ENCODE measurements around the gene LRTM2.

LRTM2 gene

DNA sequence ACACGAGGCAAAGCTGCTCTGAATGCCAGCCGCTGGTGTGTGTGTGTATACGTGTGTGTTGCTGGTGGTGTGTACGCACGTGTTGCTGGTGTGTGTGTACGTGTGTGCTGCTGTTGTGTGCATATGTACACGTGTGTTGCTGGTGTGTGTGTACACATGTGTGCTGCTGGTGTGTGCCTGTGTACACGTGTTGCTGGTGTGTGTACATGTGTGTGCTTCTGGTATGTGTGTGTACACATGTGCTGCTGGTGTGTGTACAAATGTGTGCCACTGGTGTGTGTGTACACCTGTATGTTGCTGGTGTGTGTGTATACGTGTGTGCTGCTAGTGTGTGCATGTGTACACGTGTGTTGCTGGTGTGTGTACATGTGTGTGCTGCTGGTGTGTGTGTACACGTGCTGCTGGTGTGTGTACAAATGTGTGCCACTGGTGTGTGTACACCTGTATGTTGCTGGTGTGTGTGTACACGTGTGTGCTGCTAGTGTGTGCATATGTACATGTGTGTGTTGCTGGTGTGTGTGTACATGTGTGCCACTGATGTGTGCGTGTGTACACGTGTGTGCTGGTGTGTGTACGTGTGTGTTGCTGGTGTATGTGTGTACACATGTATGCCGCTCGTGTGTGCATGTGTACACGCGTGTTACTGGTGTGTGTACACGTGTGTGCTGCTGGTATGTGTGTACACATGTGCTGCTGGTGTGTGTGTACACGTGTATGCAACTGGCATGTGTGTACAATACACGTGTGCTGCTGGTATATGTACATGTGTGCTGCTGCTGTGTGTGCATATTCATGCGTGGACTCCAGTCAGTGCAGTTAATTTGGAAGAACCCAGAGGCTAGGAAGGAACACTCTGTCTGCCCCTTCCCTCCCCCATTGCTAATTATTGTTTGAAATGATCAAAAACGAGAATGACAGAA lies 50.9 kb downstream of the LRTM2 start:
- no peak for DNase-seq

DNA sequence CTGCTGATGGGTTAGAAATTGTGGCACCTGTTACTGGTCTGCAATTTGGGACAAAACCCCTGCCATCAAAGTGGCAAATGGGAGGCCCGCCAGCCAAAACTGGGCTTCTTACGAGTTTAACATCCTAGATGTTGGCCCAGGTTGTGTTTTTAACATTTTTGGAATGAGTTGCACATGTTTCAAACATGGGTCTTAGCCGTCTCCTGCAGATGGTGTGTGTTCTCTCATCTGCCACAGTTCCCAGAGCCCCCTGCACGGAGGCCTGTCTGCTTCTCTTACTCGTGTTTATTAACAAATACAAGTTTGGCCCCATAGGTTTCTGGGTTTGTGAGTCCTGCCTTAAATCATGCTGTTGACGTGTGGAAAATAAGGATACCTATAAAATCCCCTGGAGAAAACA lies 51.6 kb downstream of the LRTM2 start:
- no peak for DNase-seq

DNA sequence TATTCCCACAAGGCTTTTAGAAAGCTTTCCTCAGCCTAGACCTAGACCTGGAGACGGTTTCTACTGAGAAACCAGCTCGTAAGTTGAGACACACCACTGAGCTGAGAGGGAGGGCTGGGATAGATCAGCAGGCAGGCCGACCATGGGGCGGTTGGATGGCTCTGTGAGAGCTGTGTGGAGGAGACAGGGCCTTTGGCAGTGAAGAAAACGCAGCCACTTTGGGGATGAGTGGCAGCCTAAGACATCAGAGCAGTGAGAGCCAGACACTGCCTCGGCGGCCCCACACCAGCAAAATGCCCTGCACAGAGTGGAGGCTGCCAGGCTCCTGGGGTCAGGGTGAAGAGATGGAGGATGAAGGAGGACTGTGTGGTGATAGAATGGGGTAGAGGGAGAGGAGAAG lies 52.1 kb downstream of the LRTM2 start:
- no peak for DNase-seq

DNA sequence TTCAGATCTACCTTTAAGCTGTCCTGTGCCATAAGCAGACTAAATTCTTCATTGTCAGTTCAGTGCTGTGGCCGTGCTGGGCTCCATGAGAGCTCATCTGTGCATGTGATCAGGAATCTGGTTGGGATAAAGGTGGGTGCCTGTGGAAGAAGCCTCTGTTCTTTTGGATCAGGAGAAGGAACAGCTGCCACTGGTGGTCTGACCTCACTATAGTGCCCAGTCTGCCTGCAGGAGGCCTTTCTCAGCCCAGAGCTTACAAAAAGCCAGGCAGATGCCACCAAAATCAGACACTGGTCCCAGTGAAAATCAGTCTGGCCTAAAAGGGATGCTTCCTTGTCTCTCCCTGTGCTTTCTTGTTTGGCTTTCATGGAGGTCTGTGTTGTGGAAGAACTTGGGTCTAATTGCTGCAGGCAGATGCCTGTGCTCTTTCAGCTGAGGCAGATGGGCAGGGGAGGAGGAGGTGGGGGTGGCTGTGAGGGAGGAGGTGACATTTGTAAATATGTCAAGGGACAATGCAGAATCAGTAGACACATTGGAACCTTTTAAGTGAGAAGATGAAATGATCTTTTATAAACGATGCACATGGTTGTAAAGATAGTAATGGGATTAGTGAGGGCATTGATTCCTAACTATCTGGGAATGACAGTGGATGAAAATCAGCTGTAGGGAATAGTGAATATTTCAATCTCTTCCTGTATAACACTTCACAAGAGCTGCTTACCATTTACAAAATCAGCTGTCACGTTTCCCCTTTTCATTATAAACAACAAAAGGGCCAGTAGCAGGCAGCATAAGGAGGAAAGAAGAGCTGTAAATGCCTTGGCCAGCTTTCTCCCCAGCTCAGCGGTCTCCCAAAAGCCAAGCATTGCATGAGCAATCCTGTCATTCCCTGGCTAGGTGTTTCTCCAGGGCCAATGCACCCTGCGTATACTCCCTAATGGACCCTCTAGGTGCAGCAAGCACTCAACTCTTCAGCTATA lies 53.5 kb downstream of the LRTM2 start:
- DNase-seq: no peak

DNA sequence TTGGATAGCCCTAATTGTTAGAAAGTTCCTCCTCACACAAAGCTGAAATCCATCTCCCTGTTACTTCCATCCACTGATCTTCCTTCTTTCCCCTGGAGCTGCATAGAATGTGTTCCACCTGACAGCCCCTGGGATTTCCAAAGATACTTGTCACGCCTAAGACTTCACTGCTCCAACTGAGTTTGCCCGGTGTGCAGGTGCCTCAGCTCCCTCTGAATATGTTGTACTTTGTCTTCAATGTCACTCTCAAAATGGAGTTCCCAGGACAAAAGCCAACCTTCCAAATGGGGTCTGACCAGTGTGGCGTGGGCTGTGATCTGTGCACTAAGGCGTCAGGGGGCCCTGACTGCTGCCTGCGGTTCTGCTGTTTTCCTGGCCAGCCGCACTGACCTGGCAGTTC lies 55.2 kb downstream of the LRTM2 start:
- DNase-seq: no peak

DNA sequence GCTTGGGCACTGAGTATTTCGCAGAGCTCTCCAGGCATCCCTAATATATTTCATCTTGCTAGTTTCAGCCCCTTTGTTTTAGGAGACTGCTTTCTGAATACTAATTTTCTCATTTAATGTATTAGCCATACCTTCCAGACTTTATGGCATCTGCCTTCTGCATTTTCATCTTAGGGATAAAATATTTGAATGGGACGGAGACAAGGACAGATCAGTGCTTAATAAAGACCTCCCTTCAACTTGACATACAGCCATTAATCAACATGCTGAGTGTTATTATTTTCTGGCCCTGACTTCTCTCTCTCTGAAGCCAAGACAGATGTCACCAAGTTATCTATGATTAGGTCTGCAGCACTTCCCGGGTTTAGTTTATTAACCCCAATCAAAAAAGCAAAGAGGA lies 55.7 kb downstream of the LRTM2 start:
- no peak for DNase-seq

DNA sequence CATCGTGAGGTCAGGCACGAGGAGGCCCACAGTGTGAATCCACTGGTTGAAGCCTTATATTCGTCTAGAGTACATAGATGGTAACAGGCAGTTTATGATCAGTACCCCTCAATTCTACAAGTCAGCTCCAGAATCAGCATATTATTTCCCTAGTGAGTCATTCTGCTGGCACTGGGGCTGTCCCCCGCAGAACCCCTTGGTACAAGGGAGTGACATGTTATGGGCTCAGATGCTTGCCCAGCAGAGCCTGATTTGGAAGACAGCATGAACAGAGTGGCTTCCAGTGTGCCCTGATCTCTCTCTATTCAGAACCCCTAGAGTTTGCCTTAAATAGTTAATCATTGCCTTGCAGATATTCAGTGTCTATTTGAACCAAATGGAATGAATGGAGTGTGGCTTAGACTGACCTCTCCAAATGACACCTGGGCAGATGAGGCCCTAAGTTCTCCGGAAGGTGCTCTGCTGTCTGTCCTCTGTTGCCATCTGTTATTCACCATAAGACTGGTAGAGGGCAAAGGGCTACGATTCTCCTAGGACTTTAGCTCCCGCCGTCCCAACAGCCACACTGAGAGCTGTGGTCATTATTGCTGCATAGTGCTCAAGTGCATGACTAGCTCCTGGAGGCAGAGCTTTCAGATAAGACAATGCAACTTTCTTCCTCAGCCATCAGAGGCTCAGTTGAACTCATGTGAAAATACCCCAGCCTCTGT lies 57.0 kb downstream of the LRTM2 start:
- no peak for DNase-seq

DNA sequence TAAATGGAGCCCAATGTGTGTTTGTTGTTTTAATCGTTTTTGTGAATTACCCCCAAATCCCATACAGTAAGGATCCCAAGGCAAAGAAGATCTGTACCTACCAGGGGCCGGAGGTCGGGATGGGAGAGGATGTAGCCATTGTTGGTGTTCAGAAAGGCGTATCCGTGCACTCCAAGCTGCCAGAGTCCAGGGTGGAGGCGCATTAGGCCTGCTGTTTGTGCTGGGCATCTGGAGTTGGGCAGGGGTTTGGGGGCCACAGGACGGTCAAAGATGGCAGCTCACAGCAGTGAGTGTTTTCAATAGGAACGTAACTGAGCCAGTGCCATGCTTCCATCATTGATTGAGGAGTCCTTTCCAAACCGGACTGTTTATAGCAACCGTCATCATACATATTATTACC lies 57.8 kb downstream of the LRTM2 start:
- no peak for DNase-seq

DNA sequence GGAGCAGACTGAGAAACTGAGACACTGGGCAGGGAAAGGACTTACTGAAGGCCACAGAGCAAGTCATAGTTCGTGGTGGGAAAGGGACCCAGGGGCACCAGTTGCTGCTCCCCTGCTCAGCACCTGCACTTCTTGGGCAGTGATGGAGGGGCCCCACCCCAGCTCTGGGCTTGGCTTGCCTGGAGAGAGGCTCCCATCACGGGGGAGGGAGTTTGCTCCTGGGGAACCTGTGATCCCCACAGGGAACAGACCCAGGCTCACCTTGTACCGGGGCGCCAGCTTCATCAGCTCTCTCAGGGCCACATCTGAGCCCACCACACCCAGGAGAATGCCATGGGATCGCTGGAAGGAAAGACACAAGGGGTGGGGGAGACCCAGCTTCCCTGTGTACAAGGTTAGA lies 58.3 kb downstream of the LRTM2 start:
- no peak for DNase-seq

DNA sequence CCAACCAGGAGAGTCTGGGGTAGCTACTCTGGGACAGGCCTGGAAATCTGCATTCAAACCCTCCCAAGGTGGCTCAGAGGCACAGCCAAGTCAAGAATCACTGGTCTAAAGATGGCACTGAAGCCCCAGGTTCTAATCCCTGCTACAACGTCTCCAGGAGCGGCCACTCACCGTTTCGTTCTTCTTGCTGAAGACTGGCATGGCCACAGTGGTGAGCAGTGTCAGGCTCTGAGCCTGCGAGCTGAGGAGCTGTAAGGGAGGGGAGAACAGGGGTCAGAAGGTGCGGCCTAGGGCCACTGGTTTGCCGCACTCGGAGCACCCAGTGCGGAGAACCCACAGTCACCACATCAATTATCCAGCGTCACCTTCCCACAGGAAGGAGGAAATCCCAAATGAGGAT lies 59.3 kb downstream of the LRTM2 start:
- no peak for DNase-seq

DNA sequence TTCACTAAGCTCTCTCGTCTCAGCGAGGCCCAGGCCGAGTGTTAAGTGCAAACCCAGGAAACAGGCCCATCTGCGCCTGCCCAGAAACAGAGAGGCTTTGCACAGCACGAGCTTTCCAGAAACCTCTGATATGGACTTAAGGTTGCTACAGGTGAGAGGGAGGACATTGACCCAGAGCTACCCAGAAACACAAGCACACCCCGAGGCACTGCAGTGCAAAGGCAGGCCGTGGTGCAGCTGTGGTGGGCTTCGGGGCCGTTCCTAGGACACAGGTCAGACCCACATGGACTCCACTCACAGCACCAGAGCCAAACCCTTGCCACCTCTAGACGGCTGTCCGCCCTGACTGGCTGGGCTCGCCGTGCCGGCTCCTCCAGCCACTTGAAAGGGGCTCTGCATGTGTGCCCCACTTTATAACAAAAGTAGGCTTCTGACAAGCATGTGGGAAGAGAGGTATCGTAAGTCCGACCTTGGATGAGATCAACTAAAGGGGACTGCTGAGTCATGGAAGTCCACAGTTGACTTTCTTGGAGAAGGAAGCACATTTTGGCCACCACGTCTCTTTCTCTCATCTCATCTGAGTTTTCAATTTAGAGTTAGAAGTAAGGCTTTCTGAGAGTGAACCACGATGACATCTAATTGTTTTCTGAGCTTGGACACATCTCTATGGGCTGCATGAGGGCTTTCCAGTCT lies 59.9 kb downstream of the LRTM2 start:
- no peak for DNase-seq

DNA sequence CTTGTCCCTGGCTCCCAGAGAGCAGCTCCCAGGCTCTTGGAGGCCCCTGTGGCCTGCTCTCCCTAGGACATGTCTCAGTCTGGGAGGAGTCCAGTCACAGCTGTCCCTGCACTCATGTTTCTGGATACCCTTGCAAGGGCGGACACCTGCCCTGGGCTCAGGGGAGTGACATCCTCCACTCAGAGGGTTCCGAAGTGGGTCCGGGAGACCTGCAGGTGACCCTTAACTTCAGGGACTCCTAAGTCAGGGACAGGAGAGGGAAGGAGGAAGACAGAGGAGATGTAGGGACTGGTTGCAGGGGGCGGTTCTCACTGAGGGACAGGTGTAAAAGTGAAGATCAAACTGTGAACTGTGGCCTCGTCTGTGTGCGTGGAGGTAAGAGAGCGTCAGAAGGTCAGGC lies 60.5 kb downstream of the LRTM2 start:
- no peak for DNase-seq

DNA sequence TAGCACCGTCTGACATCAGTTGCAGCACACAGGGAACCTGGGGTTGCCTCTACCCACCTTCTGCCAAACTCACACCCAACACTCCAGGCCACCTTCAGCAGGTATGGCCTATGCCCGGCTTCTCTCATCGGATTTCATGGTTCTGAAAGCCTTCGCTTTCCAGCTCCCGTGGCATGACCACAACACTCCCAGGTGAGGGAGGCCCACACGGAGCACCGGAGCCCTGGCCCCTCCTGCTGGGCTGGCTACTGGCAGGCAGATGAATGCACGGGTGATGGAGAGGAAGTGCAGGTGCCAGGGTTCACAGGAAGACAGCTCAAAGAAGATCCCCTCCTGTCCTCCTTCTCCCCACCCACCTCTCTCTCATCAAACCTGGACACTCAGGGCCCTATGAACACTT lies 60.9 kb downstream of the LRTM2 start:
- no peak for DNase-seq

DNA sequence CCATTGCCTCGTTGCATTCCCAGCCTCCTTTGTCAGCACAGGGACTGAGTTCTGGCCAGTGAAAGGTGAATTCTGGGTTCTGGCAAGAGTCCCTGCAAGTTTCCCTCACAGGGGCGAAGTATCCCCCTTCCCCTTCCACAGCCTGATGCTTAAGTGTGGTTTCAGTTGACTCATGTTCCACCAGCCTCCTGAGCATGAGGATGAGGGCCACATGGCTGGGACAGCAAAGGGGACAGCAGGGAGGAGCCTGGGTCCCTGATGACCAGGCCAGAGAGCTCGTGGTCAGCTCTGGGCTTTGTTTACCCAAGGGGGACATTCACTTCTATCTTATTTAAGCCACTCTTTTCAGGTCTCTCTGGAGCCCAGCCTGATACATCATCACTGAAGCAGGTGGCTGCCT lies 61.6 kb downstream of the LRTM2 start:
- no peak for DNase-seq

DNA sequence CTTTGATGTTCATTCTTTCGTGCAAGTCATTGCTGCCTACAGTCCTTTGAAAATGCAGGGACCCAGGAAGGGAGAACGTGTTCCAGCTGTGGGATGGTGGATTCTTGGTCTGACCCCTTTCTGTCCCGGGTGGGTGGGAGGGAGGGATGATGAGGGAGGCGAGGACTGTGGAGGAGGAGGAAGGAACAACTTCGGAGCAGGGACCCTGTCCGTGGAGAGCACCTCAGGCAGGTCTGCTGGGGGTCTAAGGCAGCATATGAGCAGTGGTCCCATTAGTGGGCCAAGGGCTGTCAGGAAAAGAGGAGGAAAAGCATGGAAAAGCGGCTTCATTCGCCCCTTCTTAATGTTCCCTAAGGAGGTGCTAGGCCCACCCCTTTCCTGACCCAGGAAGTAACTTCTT lies 62.0 kb downstream of the LRTM2 start:
- DNase-seq: no peak

DNA sequence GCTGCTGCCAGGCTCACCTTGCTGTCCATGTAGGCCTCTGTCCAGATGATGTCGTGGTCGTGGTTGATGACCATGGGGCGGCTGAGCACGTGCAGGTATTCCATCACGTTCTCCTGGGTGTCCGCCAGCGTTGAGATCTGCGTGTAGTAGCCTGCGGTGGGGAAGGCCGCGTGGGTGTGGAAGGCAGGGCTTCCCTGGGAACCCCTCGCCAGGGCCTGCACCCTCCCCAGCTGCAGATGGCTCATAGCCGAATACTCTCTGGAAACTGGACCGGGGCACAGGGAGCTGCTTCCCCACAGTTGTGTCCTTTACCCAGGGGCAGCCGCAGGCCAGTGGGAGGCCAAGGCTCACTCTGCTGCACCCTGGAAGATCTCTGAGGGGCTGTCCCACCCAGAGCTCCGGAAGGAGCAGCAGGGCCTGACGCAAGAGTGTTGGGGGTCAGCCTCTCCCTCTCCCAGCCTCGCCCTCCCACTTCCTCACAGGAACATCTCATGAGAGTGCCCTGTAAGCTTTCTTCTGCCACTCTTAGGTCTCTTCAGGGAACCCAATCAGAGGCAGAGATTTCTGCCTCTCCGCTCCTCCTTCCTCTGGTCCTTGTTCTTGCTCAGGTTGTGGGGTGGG lies 62.6 kb downstream of the LRTM2 start:
- DNase-seq: no peak

DNA sequence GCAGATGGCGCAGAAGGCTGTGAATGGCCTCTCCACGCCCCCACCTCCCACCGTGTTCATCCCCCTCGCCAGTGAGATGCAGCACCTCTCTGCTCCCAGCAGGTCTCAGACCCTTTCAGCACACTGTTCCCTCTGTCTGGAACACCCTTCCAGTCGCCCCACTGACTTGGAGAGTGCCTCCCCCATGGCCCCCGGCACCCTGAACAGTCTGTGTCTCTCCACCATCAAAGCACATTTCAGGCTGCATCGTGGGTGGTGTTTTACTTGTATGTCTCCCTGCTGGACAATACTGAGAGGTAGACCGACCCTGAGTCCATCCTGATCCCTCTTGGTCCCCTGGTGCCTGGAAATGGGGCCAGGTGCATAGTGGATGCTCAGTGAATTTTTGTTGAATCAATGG lies 63.1 kb downstream of the LRTM2 start:
- no peak for DNase-seq

DNA sequence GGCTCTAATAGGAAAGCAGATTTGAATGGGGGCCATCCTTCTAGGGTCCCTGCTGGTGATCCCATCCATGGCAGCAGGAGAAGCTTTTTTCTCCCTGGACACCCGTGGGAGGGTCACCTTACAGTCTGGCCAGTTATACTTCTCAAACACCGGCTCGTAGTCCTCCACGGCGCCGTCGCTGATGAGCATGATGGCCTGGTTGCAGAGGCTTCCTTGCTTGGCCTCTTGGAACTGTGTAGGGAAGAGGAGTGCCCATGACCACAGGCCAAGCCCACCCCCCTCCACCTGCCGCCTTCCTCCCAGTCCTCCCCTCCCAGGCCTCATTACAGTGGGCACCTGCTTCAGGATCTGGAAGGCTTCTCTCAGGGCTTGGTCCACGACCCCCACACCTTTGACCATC lies 64.3 kb downstream of the LRTM2 start:
- DNase-seq: no peak

DNA sequence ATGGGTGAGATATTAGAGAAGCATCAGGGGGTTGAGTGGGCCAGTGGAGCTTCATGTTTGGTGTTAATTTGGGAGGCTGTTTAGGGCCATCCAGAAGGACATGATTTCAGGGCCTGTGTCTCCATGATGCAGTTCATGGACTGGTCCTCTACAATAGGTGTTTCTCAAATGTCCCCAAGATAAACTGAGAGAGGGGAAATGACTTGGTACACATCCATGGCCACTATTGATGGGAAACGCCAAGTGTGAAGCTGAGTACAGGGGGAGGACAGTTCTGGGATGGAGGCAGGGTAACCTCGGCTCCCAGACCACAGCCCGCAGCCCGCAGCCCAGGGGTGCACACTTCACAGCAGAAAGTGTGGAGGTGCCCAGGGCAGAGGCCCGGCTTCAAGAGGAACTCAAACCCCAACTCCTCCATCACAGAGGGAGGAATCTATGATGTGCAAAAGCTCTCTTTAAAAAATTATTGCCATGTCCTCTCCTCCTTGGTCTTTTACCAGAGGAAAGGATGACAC lies 64.8 kb downstream of the LRTM2 start:
- no peak for DNase-seq

DNA sequence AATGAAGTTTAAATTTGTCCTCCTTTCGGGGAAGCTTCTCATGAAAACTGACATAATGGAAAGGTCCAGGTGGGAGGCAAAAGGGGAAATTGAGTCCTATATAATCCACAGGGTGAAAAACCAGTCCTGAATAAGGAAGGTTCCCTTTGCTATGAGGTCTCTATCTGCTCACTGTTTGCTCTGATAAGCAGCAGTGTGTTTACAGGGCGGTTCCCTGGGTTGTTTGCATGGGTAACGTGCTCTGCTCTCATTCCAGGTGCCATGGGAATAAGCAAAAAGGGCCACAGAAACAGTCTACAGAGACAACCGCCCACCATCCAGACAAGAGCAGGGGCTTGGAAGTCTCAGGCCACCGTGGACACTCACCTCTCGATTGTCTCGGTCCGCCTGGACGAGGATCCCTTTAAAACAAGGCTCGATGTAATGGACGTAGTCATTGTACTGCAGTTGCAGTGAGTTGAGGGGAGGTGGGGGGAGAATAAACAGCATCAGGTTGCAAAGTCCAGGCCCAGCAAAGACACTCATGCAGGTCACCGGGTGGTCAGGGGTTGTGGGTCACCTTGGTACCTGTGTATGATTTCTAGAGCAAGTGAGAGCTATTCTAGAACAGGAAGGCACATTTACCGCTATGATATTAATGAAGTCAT lies 65.4 kb downstream of the LRTM2 start:
- DNase-seq: no peak

All from activated CD4-positive, alpha-beta T cell treated with anti-CD3 and anti-CD28 coated beads, Interleukin-2, amount 50 U/mL, for 4 hours (primary cell).